COR-L47 (cell line): ENCODE data around the gene CABP2.
"Not testable (repeated sequence)": the region's sequence is repeated elsewhere in the genome, so short reads cannot be mapped to it uniquely, and the experiment has no call there.

Experiments used
- DNase-seq: peaks from one replicate; lab custom pipeline; 2025; lab: John Stamatoyannopoulos, UW

Gene CABP2

GRCh38 chr11:67522844-67523555 is at the start of gene CABP2:
TSS of gene CABP2 (minus strand) at chr11:67523446. CDS start at chr11:67523326, 120 bp downstream.
- DNase-seq = no peak

GRCh38 chr11:67572747-67573419 is 49.6 kb upstream of the CABP2 start:
- DNase-seq = peak; percentile 70

- no peak for DNase-seq
These were observed 49.1 kb upstream of the CABP2 start for GRCh38 chr11:67572305-67572704.

- no peak for DNase-seq
These were observed 48.2 kb upstream of the CABP2 start for GRCh38 chr11:67571443-67571842.

GRCh38 chr11:67564230-67564629 is 41.0 kb upstream of the CABP2 start:
- DNase-seq = no peak

GRCh38 chr11:67563705-67564114 is 40.5 kb upstream of the CABP2 start:
- not testable (repeated sequence) for DNase-seq

- no peak for DNase-seq
These were observed 39.9 kb upstream of the CABP2 start for GRCh38 chr11:67562963-67563704.

- DNase-seq = no peak
These were observed 38.8 kb upstream of the CABP2 start for GRCh38 chr11:67561971-67562619.

GRCh38 chr11:67558084-67558772 is 35.0 kb upstream of the CABP2 start:
- no peak for DNase-seq

- no peak for DNase-seq
These were observed 33.0 kb upstream of the CABP2 start for GRCh38 chr11:67556244-67556643.

GRCh38 chr11:67551697-67552096 is 28.5 kb upstream of the CABP2 start:
- not testable (repeated sequence) for DNase-seq

- no peak for DNase-seq
These were observed 27.9 kb upstream of the CABP2 start for GRCh38 chr11:67551127-67551526.

GRCh38 chr11:67548555-67549110 is 25.4 kb upstream of the CABP2 start:
- no peak for DNase-seq

GRCh38 chr11:67548112-67548511 is 24.9 kb upstream of the CABP2 start:
- DNase-seq = not testable (repeated sequence)

- DNase-seq = no peak
These were observed 22.0 kb upstream of the CABP2 start for GRCh38 chr11:67545280-67545679.

- no peak for DNase-seq
These were observed 21.5 kb upstream of the CABP2 start for GRCh38 chr11:67544616-67545242.

GRCh38 chr11:67543585-67543984 is 20.3 kb upstream of the CABP2 start:
- no peak for DNase-seq

GRCh38 chr11:67542971-67543370 is 19.7 kb upstream of the CABP2 start:
- DNase-seq = no peak

GRCh38 chr11:67542169-67542568 is 18.9 kb upstream of the CABP2 start:
- no peak for DNase-seq

GRCh38 chr11:67541198-67541597 is 18.0 kb upstream of the CABP2 start:
- DNase-seq = no peak

GRCh38 chr11:67539550-67539949 is 16.3 kb upstream of the CABP2 start:
- DNase-seq = no peak
